Activated CD4-positive, alpha-beta T cell treated with anti-CD3 and anti-CD28 coated beads for 1 hour (primary cell): ENCODE results near the gene BMF.

Experiments
- DNase-seq: peaks from one replicate; pipeline ENCODE4 v3.0.0-alpha.2; 2020

The BMF gene

GRCh38 chr15:40045572-40046217 lies 63.0 kb downstream of the BMF start:
- no peak for DNase-seq

DNA sequence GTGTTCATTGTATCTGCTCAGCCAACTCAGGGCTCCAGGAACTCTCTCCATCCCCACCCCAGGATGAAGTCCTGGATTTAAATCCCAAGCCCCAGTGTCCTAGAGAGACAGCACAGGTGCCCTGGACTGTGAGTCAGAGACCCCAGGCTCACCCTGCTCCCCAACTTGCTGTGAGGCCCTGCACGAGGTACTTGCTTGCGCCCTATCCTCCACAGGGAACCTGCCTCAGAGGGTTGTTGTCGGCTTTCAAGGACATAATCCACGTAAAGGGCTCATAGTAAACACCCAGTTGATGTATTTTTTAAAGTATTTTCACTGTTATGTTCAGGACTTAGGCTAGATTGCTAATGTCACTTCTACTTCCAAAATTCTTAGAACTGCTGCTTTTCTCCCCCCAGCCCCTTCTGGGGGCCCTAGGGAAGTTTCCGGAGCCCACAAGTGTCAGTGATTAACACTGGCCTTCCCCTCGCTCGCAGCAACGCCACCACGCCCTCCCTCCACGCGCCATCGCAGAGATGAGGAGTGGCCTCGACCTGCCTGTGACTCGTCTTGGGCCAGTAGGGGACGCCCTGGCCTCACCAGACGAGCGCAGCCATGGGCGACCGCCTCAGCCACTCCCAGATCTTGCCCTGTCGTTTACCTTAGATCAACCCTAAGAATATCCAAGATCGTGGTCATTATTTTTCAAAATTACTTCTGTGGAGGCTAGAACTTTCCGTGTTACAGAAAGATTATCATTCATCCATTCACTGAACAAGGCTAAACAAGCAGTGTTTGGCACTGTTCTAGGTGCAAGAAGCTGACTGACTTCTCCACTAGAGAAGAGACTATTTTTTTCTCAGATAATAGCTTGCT lies 63.7 kb downstream of the BMF start:
- peak; percentile 70 for DNase-seq

- DNase-seq = no peak
Observed at GRCh38 chr15:40043927-40044716, 64.6 kb downstream of the BMF start.

DNA sequence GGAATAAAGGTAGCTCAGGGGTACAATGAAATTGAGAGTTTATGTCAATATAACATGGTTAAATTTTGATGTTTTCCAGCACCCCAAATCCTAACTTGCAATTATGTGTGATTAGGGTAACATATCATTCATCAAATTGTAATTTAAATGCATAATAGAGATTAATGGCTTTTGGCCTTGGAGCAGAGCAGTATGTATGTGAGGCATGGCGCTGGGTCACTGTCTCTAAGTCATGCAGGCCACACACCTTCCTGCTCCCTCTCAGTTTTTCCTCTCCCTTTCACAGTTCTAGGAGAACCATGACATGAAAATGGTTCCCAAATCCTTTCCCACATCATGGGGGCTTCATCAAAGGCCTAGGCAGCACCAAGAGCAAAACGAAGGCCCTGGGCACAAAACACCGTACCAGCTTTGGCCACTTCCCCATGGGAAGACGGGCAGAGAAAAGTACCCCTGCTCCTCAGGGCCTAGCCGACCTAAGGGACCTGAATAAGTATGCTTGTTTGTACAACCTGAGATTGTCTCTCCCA lies 65.8 kb downstream of the BMF start:
- no peak for DNase-seq

DNA sequence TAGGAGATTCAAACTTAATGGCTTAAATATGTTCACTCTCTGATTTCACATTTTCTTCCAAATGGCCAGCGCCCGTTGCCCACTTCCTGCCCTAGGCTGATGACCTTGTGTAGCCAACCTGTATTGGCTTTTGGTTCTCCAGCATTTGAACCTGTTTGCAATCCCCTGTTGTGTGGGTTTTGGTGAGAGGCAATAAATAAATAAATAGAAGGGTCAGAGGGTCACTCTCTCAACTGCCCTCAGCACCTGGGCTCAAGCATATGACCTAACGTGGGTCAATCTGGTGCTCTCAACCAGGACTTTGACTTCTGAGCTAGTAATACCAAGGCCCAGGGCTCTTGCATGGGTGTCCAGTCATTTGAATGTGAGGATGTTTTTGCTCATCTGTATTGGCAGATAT lies 67.9 kb downstream of the BMF start:
- no peak for DNase-seq

DNA sequence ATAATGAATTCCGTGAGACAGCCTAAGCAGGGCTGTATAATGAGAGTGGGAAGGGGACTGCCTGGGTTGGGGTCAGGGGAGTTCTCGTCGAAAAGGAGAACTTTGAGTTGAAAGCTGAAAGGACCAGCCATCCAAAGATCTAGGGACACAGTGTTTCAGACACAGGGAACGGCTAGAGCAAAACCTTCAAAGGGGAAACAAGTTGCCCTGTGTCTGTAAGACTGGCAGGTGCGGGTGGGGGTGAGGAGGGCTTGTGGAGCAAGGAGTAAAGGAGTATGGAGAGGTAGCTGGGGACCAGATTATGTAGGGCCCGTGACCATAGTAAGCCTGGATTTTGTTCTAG lies 68.4 kb downstream of the BMF start:
- DNase-seq = no peak

- DNase-seq = peak; percentile 85
Observed at GRCh38 chr15:40038638-40039543, 69.8 kb downstream of the BMF start, which contains the start of gene SRP14. Gene SRP14 (minus strand): TSS chr15:40039181. CDS start chr15:40039116, 65 bp downstream.

GRCh38 chr15:40038275-40038637 lies 70.4 kb downstream of the BMF start:
- no peak for DNase-seq
